ENCODE measurements around the gene FADS3.

GRCh38 chr11:61913699-61914395 is 22.5 kb upstream of the FADS3 start:
- TF ChIP-seq EZH2 (IDR thresholded peaks at IDR 0.05; ENCODE audit: borderline replicate concordance, insufficient read depth, low read depth, low read length, poor library complexity, severe bottlenecking) (no peak), CTCF (IDR thresholded peaks at IDR 0.05) (no peak)
